DMS53 treated with DMSO at 0.1 percent for 48 hours (cell line): Measurements from ENCODE around the gene SLC37A1.

Experiments
- DNase-seq: peaks from one replicate; lab custom pipeline; 2025; ENCODE audit not compliant: unreplicated experiment; lab: John Stamatoyannopoulos, UW

The SLC37A1 gene

DNA sequence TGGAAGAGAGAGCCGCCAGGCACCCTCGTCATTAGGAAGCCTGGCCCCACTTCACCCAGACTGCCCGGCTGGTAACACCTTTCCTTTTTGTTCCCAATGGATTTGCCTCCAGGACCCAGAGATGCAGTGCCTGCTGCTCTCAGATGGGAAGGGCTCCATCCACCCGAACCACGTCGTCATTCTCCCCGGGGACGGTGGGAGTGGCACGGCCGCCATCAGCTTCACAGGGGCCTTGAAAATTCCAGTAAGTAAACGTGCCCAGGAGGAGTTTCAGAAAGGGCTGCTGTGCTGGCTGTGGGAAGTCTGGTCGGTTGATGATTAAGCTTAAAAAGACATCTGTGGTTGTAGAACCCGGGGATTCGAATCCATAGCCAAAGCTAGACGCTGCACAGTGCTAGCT lies 45.2 kb downstream of the SLC37A1 start:
- no peak for DNase-seq

DNA sequence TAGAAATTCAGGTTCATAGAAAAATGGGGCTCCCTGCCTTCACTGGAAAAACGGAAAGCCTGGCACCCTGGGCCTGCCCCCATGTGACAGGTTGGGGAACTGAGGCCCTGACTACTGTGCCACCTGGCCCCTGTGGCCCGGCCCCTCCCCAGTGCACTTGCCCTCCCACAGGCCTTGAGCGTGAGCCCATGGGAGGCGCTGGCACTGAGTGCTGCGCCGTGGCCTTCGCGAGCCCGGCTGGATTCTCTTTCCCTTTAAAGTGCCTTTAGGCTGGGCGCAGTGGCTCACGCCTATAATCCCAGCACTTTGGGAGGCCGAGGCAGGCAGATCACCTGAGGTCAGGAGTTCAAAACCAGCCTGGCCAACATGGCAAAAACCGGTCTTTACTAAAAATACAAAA lies 45.7 kb downstream of the SLC37A1 start:
- no peak for DNase-seq

GRCh38 chr21:42560517-42561179 lies 47.0 kb downstream of the SLC37A1 start:
- DNase-seq, result no peak

DNA sequence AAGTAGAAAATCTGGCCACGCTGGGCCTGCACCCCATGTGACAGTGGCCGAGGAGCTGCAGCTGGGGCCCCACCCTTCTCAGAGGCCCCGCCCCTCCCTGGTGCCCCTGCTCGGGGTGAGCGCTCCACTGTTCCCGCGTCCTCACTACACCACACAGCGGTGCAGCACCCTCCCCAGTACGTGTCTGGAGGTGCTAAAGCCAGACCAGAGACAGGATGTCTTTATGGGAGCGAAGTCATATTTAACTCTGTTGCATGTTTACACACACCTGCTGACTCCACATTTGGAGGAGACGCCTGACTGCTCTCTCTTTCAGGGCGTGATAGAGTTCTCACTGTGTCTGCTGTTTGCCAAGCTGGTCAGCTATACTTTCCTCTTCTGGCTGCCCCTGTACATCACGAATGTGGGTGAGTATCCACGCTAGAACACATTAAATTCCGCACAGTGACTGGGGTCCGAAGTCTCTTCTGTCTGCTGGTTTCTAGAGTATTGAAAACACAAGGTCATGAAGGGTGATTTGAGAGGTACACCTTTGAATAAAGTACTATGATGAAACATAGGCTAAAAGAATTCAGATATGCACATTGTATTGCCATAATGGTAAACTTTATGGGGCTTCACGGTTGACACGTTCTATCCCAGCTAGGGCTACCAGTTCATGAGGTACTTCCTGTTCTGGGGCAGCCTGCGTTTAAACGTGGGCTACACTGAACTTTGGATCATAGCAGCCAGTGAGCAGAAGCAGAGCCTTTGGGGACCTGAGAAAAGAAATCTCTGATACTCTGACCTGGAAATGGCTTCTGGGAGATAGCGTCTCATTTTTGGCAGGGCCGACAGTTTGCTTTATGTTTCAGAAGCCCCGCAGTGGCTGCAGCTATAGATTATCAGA lies 48.4 kb downstream of the SLC37A1 start:
- no peak for DNase-seq

- no peak for DNase-seq
Measured at GRCh38 chr21:42562816-42563215, 49.2 kb downstream of the SLC37A1 start.

GRCh38 chr21:42563261-42563660 lies 49.6 kb downstream of the SLC37A1 start:
- DNase-seq, result no peak

- no peak for DNase-seq
Measured at GRCh38 chr21:42563686-42564085, 50.0 kb downstream of the SLC37A1 start.

GRCh38 chr21:42564561-42564971 lies 50.9 kb downstream of the SLC37A1 start:
- no peak for DNase-seq

DNA sequence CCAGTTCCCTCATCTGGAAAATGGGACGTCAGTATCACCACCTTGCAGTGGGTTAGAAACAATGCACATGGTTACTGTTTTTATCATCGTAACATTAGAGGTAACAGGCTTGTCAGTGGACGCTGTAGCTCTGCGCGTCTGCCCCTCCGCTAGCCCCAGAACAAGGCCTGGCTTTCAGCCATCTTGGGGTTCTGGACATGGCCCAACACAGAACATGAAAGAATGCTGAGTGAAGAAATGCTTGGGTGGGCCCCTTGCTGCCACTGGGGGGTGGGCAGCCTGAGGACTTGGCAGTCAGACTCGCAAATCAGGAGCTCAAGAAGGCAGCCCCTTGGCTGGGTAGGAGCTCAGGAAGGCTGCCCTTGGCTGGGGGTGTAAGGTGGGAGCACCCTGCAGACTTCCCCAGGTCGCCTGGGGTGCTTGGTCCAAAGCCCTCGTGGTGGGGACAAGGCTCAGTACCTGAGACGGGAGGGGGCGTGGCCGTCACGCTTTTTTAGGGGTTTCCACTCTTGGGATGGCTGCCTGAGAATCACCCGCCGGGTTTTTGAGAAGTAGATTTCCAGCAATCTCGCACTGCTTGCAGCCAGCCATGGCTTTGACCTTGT lies 51.7 kb downstream of the SLC37A1 start:
- no peak for DNase-seq

DNA sequence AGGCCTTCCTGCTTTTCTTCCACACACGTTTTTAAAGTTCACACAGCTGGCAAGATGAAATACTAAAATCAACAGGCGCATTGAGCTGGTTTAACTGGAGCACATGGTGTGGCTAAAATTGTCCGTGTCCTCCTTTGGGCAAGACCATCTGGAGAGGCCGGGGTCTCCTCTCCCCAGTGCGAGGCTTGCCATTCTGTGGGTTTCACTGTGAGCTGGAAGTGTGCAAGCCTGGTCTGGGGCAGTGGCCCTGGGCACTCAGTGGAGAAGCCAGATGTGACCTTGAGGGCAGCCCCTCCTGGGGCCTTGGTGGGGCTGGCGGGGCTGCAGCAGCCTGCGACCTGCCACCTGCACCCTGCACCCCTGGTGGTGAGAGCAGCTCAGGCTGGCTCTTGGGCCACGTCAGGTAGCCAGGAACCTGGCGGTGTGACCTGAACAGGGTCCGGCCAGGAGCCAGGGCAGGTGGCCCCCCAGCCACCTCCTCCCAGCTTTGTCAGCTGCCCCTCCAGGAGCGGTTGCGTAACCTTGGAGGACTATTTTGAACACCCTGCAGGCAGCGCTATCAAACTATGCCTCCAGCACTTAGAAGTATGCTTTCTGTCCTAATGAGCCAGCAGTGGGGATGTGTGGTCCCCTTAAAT lies 52.4 kb downstream of the SLC37A1 start:
- DNase-seq, result no peak

GRCh38 chr21:42566524-42567213 lies 53.0 kb downstream of the SLC37A1 start:
- no peak for DNase-seq

DNA sequence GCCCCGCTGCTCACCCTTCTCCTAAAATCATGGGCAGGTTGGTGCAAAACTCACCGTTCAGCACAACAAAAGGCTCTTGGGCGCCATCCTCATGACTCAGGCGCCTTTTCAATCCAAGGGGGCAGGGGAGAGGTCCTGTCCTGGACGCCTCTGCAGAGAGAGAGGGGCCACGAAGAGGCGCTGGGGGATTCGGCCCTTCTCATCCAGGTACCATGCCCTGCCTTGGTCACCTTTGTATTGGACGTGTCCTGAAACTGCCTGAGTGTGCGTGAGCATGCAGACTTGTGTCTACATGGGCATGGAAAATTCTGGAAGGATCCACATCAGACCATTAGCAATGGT lies 53.5 kb downstream of the SLC37A1 start:
- no peak for DNase-seq

DNA sequence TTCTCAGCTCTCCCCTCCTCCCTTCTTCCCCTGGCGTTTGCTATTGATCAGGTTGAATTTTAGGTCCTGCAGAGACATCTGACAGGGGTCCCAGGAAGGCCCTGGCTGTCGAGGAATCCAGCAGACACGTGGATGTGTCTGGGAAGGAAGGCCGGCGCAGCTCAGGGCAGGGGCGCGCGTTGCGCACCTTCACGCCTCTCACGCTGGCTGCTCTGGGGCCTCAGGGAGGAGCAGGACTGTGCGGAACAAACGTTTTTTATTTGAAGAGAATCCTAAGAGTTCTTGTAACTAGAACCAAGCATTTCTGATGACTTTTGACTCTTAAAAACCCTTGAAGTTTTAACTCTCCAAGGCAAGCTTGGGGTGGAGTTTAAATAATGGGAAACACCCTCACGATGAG lies 54.2 kb downstream of the SLC37A1 start:
- no peak for DNase-seq

- no peak for DNase-seq
Measured at GRCh38 chr21:42568376-42568775, 54.7 kb downstream of the SLC37A1 start.

GRCh38 chr21:42568866-42569731 lies 55.4 kb downstream of the SLC37A1 start:
- no peak for DNase-seq

- no peak for DNase-seq
Measured at GRCh38 chr21:42569732-42570301, 56.2 kb downstream of the SLC37A1 start.

DNA sequence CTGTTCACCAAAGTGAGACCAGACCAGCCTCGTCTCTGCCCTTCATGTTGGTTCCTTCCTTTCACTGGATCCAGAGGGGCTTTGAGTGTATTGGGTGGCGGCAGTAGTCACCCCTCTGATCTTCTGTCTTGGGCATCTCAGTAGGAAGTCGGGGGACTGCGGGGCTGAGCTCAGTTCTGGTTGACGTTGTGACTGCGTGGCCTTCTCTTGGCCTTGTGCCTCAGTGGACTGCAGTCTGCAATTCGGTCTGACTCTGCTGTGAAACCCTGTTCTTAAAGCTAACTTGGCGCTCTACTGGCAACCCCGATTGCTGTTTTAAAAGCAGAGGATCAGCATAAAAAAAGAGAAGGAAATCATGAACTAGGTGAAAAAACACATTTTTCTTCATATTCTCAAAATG lies 56.7 kb downstream of the SLC37A1 start:
- no peak for DNase-seq

DNA sequence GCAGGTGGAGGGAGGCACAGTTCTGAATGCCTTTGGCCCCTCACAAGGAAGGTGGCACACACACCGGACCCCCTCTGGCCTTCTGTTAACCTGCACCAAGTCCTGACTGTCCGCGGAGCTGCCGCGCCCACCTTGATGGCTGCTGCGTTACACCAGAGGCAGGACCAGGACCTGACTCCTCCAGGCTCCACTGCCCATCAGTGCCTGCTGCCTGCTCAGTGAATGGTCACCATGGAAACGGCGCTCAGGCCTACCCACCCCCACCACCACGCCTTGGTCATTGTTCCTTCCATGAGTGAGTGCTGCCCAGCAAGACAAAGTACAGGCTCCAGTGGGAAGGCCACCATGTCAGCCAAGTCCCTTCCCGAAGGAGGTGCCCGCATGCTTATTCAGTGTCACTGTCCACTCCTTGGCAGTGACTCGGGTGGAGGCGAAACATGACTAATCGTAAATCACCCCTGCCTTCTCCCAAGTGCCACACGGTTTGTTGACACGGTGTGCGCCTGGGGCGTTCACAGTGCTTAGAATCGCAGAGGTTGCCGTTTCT lies 57.3 kb downstream of the SLC37A1 start:
- DNase-seq, result no peak

- DNase-seq, result no peak
Measured at GRCh38 chr21:42571391-42572150, 57.9 kb downstream of the SLC37A1 start.
